Fibroblast of mammary gland (primary cell): Measurements from ENCODE around the gene PCBD2.

Experiments used
- DNase-seq: peaks from one replicate; pipeline ENCODE4 v3.0.0-alpha.2; 2010; ENCODE audit warnings: low read depth
- H3K4me3 ChIP-seq: 2 replicates; pipeline ENCODE4 v1.5.1; 2011; ENCODE audit warnings: low read depth, mild to moderate bottlenecking, low read length, moderate library complexity; ENCODE audit not compliant: control insufficient read depth
- TF ChIP-seq, protein P1 (sequence below): conservative IDR thresholded peaks from 2 replicates; pipeline ENCODE4 v1.5.1; 2011; ENCODE audit warnings: low read depth, low read length, inconsistent platforms; ENCODE audit not compliant: control insufficient read depth, insufficient read depth

PCBD2 gene

DNA sequence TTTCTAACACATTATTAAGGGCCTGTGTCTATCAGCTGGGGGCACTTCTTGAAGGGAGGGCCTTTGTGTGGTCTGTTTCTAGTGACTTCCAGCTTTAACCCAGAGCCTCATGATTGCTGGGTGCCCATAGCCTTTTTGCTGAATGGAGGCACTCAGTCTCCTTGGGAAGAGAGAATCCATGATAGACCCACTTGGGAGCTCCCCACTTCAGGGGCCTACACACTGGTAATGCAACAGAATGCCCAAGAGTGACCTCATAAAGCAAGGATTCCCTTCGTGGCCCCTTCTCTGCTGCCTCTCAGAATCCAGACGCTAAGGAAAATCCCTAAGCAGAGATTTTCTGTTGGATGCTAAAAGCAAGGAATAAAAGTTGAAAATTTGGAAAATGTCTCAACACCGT, 62.7 kb downstream of the PCBD2 start, which contains the start of gene CATSPER3:
Gene CATSPER3 (plus strand): TSS at position 301 of the 400 bp plus-strand sequence. CDS start 85 bp downstream, at position 386.
- H3K4me3 ChIP-seq: no peak within 1 kb of the TSS
- DNase-seq: no peak
- TF ChIP-seq, protein P1, sequence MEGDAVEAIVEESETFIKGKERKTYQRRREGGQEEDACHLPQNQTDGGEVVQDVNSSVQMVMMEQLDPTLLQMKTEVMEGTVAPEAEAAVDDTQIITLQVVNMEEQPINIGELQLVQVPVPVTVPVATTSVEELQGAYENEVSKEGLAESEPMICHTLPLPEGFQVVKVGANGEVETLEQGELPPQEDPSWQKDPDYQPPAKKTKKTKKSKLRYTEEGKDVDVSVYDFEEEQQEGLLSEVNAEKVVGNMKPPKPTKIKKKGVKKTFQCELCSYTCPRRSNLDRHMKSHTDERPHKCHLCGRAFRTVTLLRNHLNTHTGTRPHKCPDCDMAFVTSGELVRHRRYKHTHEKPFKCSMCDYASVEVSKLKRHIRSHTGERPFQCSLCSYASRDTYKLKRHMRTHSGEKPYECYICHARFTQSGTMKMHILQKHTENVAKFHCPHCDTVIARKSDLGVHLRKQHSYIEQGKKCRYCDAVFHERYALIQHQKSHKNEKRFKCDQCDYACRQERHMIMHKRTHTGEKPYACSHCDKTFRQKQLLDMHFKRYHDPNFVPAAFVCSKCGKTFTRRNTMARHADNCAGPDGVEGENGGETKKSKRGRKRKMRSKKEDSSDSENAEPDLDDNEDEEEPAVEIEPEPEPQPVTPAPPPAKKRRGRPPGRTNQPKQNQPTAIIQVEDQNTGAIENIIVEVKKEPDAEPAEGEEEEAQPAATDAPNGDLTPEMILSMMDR: no peak

DNA sequence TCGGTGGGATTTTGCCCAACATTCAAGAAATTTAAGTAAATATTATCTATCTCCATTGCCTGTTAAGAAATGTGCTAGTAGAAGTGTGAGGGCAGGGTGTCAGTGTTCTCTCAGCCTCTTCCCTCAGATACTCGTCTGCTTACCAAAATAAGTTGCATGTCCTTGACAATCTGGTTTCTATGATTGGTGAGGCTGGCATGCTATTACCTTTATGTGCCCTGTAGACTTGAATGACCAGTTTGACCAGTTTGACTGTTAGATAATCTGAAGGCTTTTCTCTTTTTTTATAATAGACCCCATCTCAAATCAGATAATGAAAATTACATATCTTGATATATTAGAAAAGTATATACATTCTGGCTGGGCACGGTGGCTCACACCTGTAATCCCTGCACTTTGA, 63.1 kb downstream of the PCBD2 start:
- no peak overlapping the region for H3K4me3 ChIP-seq
- TF ChIP-seq, protein P1: no peak
- no peak for DNase-seq

DNA sequence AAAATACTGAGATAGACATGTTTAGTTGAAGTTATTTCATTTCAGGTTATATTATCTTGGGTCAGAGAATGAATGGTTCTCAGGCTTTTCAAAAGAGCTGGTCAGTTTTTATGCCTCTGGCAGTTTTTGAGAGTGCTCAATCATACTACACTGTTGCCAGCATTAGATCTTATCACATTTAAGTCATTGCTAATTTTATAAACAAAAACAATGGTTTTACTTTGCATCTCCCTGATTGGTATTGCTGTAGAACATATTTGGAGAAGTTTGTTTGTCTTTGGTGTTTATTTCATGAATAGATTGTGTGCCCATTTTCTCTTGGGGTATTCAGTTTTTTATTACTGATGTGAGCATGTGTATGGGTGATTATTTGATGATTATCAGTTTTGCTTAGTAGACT, 64.2 kb downstream of the PCBD2 start:
- no peak overlapping the region for H3K4me3 ChIP-seq
- TF ChIP-seq, protein P1: no peak
- DNase-seq: no peak

DNA sequence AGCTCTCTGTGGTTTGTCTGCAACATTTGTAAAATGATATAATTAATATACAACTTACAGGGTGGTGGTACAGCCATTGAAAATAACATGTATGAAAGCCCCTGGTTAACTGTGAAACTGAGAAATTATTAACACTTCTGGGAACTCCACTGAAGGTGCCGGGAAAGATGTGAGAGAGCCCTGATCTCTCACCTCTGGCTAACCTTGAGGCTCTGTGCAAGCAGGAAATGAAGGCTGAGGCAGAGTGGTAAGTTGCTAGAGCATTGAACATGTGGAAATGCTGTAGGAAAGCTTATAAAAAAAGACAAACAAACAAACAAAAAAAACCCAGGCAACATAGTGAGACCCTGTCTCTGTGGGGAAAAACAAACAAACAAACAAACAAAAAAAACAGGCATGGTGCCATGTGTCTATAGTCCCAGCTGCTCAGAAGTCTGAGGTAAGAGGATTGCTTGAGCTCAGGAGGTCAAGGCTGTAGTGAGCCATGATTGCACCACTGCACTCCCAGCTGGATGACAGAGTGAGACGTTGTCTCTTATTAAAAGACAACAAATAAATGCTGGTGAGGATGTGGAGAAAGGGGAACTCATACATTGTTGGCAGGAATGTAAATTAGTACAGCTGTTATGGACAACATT, 70.3 kb downstream of the PCBD2 start:
- no peak overlapping the region for H3K4me3 ChIP-seq
- peak; percentile 48 for DNase-seq
- TF ChIP-seq, protein P1: no peak

DNA sequence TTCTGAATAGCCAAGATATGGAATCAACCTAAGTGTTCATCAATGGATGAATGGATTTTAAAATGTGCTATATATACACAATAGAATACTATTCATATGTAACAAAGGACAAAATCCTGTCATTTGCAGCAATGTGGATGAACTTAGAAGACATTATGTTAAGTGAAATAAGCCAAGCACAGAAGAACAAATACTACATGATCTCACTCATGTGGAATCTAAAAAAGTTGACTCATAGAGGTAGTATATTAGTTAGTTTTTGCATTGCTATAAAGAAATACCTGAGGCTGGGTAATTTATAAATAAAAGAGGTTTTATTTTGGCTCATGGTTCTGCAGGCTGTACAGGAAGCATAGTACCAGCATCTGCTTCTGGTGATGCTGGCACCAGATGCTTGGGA, 70.9 kb downstream of the PCBD2 start:
- DNase-seq: no peak
- no peak overlapping the region for H3K4me3 ChIP-seq
- TF ChIP-seq, protein P1: no peak

DNA sequence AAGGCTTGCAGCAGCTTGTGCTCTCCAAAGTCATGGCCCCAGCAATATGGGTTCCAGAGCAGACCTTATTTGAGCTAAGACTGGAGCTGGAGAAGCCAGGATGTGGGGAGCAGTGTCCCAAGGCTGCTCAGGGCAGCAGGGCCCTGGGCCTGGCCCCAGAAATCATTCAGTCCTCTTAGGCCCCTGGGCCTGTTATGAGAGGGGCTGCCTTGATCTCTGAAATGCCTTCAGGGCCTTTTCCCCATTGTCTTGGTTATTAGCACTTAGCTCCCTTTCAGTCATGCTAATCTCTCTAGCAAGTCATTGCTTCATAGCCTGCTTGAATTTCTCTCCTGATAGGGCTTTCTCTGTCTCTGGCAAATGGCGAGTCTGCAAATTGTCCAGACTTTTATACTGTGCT, 71.9 kb downstream of the PCBD2 start:
- TF ChIP-seq, protein P1: no peak
- H3K4me3 ChIP-seq: no peak overlapping the region
- no peak for DNase-seq
